NCI-H82 treated with DMSO at 0.1 percent for 48 hours (cell line): ENCODE measurements around the gene NUCKS1.
A peak's percentile ranks its signal among the peaks of the same experiment; 100 is the strongest.
"Not testable (repeated sequence)": the region's sequence is repeated elsewhere in the genome, so short reads cannot be mapped to it uniquely, and the experiment has no call there.

Experiments
- DNase-seq: peaks from one replicate; lab custom pipeline; 2025; ENCODE audit not compliant: unreplicated experiment; lab: John Stamatoyannopoulos, UW

Gene NUCKS1

GRCh38 chr1:205735218-205735617 lies 14.8 kb downstream of the NUCKS1 start:
- DNase-seq: no peak

- DNase-seq: no peak
These were observed 16.4 kb downstream of the NUCKS1 start for GRCh38 chr1:205733438-205734175.

GRCh38 chr1:205729945-205730610 lies 19.9 kb downstream of the NUCKS1 start:
- DNase-seq: no peak

- no peak for DNase-seq
These were observed 23.3 kb downstream of the NUCKS1 start for GRCh38 chr1:205726619-205727125.

- no peak for DNase-seq
These were observed 24.5 kb downstream of the NUCKS1 start for GRCh38 chr1:205725514-205725913.

GRCh38 chr1:205720740-205721139 lies 29.2 kb downstream of the NUCKS1 start:
- DNase-seq: not testable (repeated sequence)

- no peak for DNase-seq
These were observed 30.2 kb downstream of the NUCKS1 start for GRCh38 chr1:205719762-205720161.

- no peak for DNase-seq
These were observed 31.0 kb downstream of the NUCKS1 start for GRCh38 chr1:205719015-205719414.

GRCh38 chr1:205716371-205717132 lies 33.4 kb downstream of the NUCKS1 start:
- no peak for DNase-seq

- no peak for DNase-seq
These were observed 34.4 kb downstream of the NUCKS1 start for GRCh38 chr1:205715628-205716027.

- no peak for DNase-seq
These were observed 35.1 kb downstream of the NUCKS1 start for GRCh38 chr1:205714906-205715246.

GRCh38 chr1:205714190-205714905 lies 35.6 kb downstream of the NUCKS1 start:
- no peak for DNase-seq

- DNase-seq: peak; percentile 76
These were observed 38.6 kb downstream of the NUCKS1 start for GRCh38 chr1:205711105-205712048.

GRCh38 chr1:205710201-205711062 lies 39.5 kb downstream of the NUCKS1 start:
- DNase-seq: no peak

GRCh38 chr1:205709640-205710039 lies 40.3 kb downstream of the NUCKS1 start:
- DNase-seq: no peak

- no peak for DNase-seq
These were observed 41.0 kb downstream of the NUCKS1 start for GRCh38 chr1:205709059-205709398.

- no peak for DNase-seq
These were observed 43.1 kb downstream of the NUCKS1 start for GRCh38 chr1:205706601-205707502.

- DNase-seq: no peak
These were observed 45.1 kb downstream of the NUCKS1 start for GRCh38 chr1:205704903-205705302.
